PC-3 (cell line): ENCODE data around the gene HS3ST4. TPM values are rescaled to one million over a fixed set of nuclear protein-coding genes. Genes with fewer than 3 reads are reported as not detected.

Experiments used
- ATAC-seq: fragments of 200-7000 bp; cut with Tn5 transposase; 2 replicates; pipeline ENCODE4 v1.9.1; 2020; ENCODE audit warnings: mild to moderate bottlenecking, moderate library complexity
- BruUV-seq: library from RNA; stranded (reverse); fragments of 400-500 nt; replicated peaks from 2 replicates; lab custom pipeline; 2021; lab: Mats Ljungman, UMichigan
- CTCF ChIA-PET: fragments of 300-600 bp; sonication (Branson Sonifier 250); formaldehyde crosslinking; loops from one replicate; lab custom pipeline; 2022; ENCODE audit warnings: antibody characterized with exemption; lab: Charles Lee
- POLR2A ChIA-PET: fragments of 300-600 bp; sonication (Branson Sonifier 250); formaldehyde crosslinking; loops from one replicate; lab custom pipeline; 2022; ENCODE audit warnings: antibody characterized with exemption; ENCODE audit not compliant: unreplicated experiment; lab: Charles Lee
- DNase-seq: peaks from one replicate; pipeline ENCODE4 v3.0.0-alpha.2; 2015
- H2AFZ ChIP-seq: fragments of 300-600 bp; sonication (generic); 2 replicates; pipeline ENCODE4 v1.6.0; 2016; ENCODE audit warnings: antibody characterized with exemption, low read length
- H3F3A ChIP-seq: fragments of 300-600 bp; sonication (generic); one replicate; pipeline ENCODE4 v1.6.0; 2017; ENCODE audit warnings: antibody characterized with exemption, low read length, control low read depth, mild to moderate bottlenecking; ENCODE audit not compliant: unreplicated experiment
- H3K27ac ChIP-seq: fragments of 300-600 bp; sonication (generic); 2 replicates; pipeline ENCODE4 v1.5.1; 2016; ENCODE audit warnings: mild to moderate bottlenecking, low read length
- H3K27me3 ChIP-seq: fragments of 300-600 bp; sonication (generic); 2 replicates; pipeline ENCODE4 v1.6.1; 2016; ENCODE audit warnings: low read length, mixed read lengths
- H3K36me3 ChIP-seq: fragments of 300-600 bp; sonication (generic); 2 replicates; pipeline ENCODE4 v1.6.1; 2016; ENCODE audit warnings: low read depth, mixed run types, low read length, mixed read lengths
- H3K4me1 ChIP-seq: fragments of 300-600 bp; sonication (generic); 2 replicates; pipeline ENCODE4 v1.5.1; 2016; ENCODE audit warnings: low read length; ENCODE audit not compliant: insufficient read depth
- H3K4me2 ChIP-seq: fragments of 300-600 bp; sonication (generic); 2 replicates; pipeline ENCODE4 v1.6.0; 2016; ENCODE audit warnings: low read length
- H3K4me3 ChIP-seq: fragments of 300-600 bp; sonication (generic); 2 replicates; pipeline ENCODE4 v1.5.1; 2016; ENCODE audit warnings: mild to moderate bottlenecking, low read length, mixed read lengths
- H3K79me2 ChIP-seq: fragments of 300-600 bp; sonication (generic); 2 replicates; pipeline ENCODE4 v1.6.1; 2017; ENCODE audit warnings: low read length, mixed read lengths
- H3K9ac ChIP-seq: fragments of 300-600 bp; sonication (generic); 2 replicates; pipeline ENCODE4 v1.6.0; 2016; ENCODE audit warnings: mild to moderate bottlenecking, low read length
- H3K9me2 ChIP-seq: fragments of 300-600 bp; sonication (generic); replicated peaks from 2 replicates; pipeline ENCODE4 v1.6.1; 2016; ENCODE audit warnings: mixed run types, low read length, mixed read lengths
- H3K9me3 ChIP-seq: fragments of 300-600 bp; sonication (generic); 2 replicates; pipeline ENCODE4 v1.6.1; 2016; ENCODE audit warnings: low read length, mixed read lengths
- H4K20me1 ChIP-seq: fragments of 300-600 bp; sonication (generic); 2 replicates; pipeline ENCODE4 v1.6.1; 2016; ENCODE audit warnings: low read length, mixed read lengths
- CTCF ChIP-seq: fragments of 300-600 bp; sonication (generic); conservative IDR thresholded peaks from 2 replicates; pipeline ENCODE4 v1.5.1; 2017; ENCODE audit warnings: antibody characterized with exemption, low read depth, mild to moderate bottlenecking, low read length
- EZH2 ChIP-seq: fragments of 300-600 bp; sonication (generic); IDR thresholded peaks from one replicate; pipeline ENCODE4 v1.6.1; 2017; ENCODE audit warnings: antibody characterized with exemption, mild to moderate bottlenecking, low read length; ENCODE audit not compliant: unreplicated experiment
- EZH2phosphoT487 ChIP-seq: fragments of 300-600 bp; sonication (generic); IDR thresholded peaks from 2 replicates; pipeline ENCODE4 v1.6.1; 2018; ENCODE audit warnings: mild to moderate bottlenecking, antibody characterized with exemption, low read length, borderline replicate concordance
- intact Hi-C: fragments of 100-400 bp; cut with micrococcal nuclease; formaldehyde crosslinking; loops from 2 replicates; pipeline ENCODE4 v1.9.0; 2023
- total RNA-seq: library from RNA; depleted of rRNA; stranded (reverse); fragments of >200 nt; gene quantifications from 2 replicates; pipeline ENCODE4 v1.2.3, GENCODE V29; 2014

Gene HS3ST4
- total RNA-seq, 1 experiment from 2014 or later: not detected

- DNase-seq (no peak), ATAC-seq (no peak)
- no peaks in the 10 kb centered on the region for H3K4me1 ChIP-seq
- H3K9me3 ChIP-seq: no peaks in the 10 kb centered on the region
- H3K27me3 ChIP-seq: no peaks in the 10 kb centered on the region
- TF ChIP-seq EZH2phosphoT487 (no peak), EZH2 (no peak), CTCF (no peak)
- no peak overlapping the region for H2AFZ ChIP-seq
- no peak overlapping the region for H3K4me2 ChIP-seq
- H3K9me2 ChIP-seq: no peaks in the 10 kb centered on the region
- intact Hi-C loops: no loop called here
- no peaks in the 10 kb centered on the region for H4K20me1 ChIP-seq
- H3K36me3 ChIP-seq: no peaks in the 10 kb centered on the region
- no peak overlapping the region for H3K9ac ChIP-seq
- no TSS peak for BruUV-seq
- H3K79me2 ChIP-seq: no peaks in the 10 kb centered on the region
- H3F3A ChIP-seq: no peaks in the 10 kb centered on the region
- no peak overlapping the region for H3K4me3 ChIP-seq
- H3K27ac ChIP-seq: no peak overlapping the region
- ChIA-PET CTCF (no interaction called here), POLR2A (no interaction called here)
These were observed 222.7 kb downstream of the HS3ST4 start for GRCh38 chr16:25914357-25914962.

DNA sequence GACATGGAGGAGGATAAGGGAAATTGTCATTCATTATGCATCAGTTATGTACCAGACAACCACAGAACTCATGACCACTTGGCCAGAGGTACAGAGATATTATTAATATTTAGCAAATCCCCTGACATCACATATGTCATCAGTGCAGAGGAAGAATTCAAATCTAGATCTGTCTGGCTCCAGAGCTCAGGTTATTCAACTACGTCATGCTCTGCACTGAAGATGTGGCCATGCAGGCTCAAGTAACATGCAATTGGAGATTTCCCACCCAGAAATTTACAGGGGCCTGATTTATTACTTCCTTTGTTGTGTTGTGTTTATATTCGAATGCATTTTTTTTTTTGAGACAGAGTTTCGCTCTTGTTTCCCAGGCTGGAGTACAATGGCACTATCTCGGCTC is 224.3 kb downstream of the HS3ST4 start:
- Histone ChIP-seq H3F3A (no peaks in the 10 kb centered on the region), H3K27me3 (no peaks in the 10 kb centered on the region), H3K9ac (no peak overlapping the region), H3K9me3 (no peaks in the 10 kb centered on the region), H3K36me3 (no peaks in the 10 kb centered on the region), H3K4me3 (no peak overlapping the region), H3K79me2 (no peaks in the 10 kb centered on the region), H2AFZ (no peak overlapping the region), H3K27ac (no peak overlapping the region), H3K4me2 (no peak overlapping the region), H4K20me1 (no peaks in the 10 kb centered on the region), H3K9me2 (no peaks in the 10 kb centered on the region), H3K4me1 (no peaks in the 10 kb centered on the region)
- ChIA-PET CTCF (no interaction called here), POLR2A (no interaction called here)
- no peak for DNase-seq
- intact Hi-C loops: no loop called here
- no peak for ATAC-seq
- BruUV-seq: no TSS peak
- TF ChIP-seq EZH2: no peak
- no peak for TF ChIP-seq CTCF
- TF ChIP-seq EZH2phosphoT487: no peak

DNA sequence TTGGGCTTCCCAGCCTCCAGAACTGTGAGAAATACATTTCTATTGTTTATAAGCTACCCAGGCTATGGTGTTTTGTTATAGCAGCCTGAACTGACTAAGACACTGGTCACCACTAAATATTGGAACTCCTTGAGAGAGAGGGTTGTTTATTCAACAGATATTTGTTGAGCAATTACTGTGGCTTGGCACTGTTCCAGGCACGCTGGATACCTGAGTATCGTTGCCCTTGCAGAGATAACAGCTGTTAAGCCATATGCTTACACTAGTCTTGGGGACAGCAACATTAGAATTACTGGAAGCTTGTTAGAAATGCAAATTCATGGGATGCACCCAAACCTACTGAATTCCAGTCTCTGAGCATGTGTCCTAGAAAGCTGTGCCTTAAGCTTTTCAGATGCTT is 230.7 kb downstream of the HS3ST4 start:
- Histone ChIP-seq H3F3A (no peaks in the 10 kb centered on the region), H3K27ac (no peak overlapping the region), H3K9ac (no peak overlapping the region), H3K79me2 (no peaks in the 10 kb centered on the region), H2AFZ (no peak overlapping the region), H3K9me2 (no peaks in the 10 kb centered on the region), H3K4me1 (no peaks in the 10 kb centered on the region), H4K20me1 (no peaks in the 10 kb centered on the region), H3K36me3 (no peaks in the 10 kb centered on the region), H3K4me3 (no peak overlapping the region), H3K27me3 (no peaks in the 10 kb centered on the region), H3K4me2 (no peak overlapping the region), H3K9me3 (no peaks in the 10 kb centered on the region)
- ATAC-seq (no peak), DNase-seq (no peak)
- BruUV-seq: no TSS peak
- POLR2A ChIA-PET: no interaction called here
- CTCF ChIA-PET: no interaction called here
- intact Hi-C loops: no loop called here
- TF ChIP-seq EZH2 (no peak), EZH2phosphoT487 (no peak), CTCF (no peak)
